Upper lobe of left lung (tissue), 6 donors: ENCODE results near the gene SERPINA12. TPM values are rescaled to one million over a fixed set of nuclear protein-coding genes. Genes with fewer than 3 reads are reported as not detected.

Experiments
- ATAC-seq, 2 donors: fragments of 200-7000 bp; cut with Tn5 transposase; one replicate each; pipeline ENCODE4 v1.9.1; 2022; ENCODE audit warnings: mild to moderate bottlenecking in 2 of 2, moderate library complexity in 2 of 2; ENCODE audit not compliant: low FRiP score in 2 of 2
- DNase-seq, 2 donors: peaks; one replicate each; pipeline ENCODE4 v3.0.0-alpha.2; 2019 to 2020
- H3K27ac ChIP-seq, 4 donors: fragments of 200-600 bp; sonication (generic); one replicate each; pipeline ENCODE4 v1.5.1; 2016 to 2019
- H3K27me3 ChIP-seq, 4 donors: fragments of 200-600 bp; sonication (generic); one replicate each; pipeline ENCODE4 v1.5.1; 2017 to 2019
- H3K36me3 ChIP-seq, 4 donors: fragments of 200-600 bp; sonication (generic); one replicate each; pipeline ENCODE4 v1.5.1; 2016 to 2019
- H3K4me1 ChIP-seq, 4 donors: fragments of 200-600 bp; sonication (generic); one replicate each; pipeline ENCODE4 v1.5.1; 2018 to 2019
- H3K4me3 ChIP-seq, 4 donors: fragments of 200-600 bp; sonication (generic); one replicate each; pipeline ENCODE4 v1.5.1; 2017 to 2019; ENCODE audit warnings: mild to moderate bottlenecking in 2 of 4, moderate library complexity in 1 of 4
- H3K9me3 ChIP-seq, 4 donors: fragments of 200-600 bp; sonication (generic); one replicate each; pipeline ENCODE4 v1.5.1; 2018 to 2019
- CTCF ChIP-seq, 6 experiments: fragments of 450-650 bp in 4 of 6; fragments of 200-600 bp in 2 of 6; sonication (generic) in 2 of 6; IDR thresholded peaks; one replicate each; pipeline ENCODE4 v1.5.1; 2016 to 2019; ENCODE audit warnings: antibody characterized with exemption in 6 of 6
- EP300 ChIP-seq, 4 donors: sonication (generic); formaldehyde crosslinking; IDR thresholded peaks; one replicate each; pipeline ENCODE4 v1.5.1; 2017; ENCODE audit warnings: antibody characterized with exemption in 4 of 4, control low read depth in 2 of 4
- POLR2A ChIP-seq, 4 donors: fragments of 450-650 bp; IDR thresholded peaks; one replicate each; pipeline ENCODE4 v1.5.1; 2016 to 2017; ENCODE audit warnings: antibody characterized with exemption in 4 of 4, mild to moderate bottlenecking in 2 of 4
- POLR2AphosphoS5 ChIP-seq, 2 donors: sonication (generic); formaldehyde crosslinking; IDR thresholded peaks; one replicate each; pipeline ENCODE4 v1.5.1; 2017; ENCODE audit warnings: antibody characterized with exemption in 2 of 2
- WGBS, 2 donors: methylation state at CpG; one replicate each; pipeline ENCODE4 v1.1.5; 2017 to 2018; 5-methylcytosine and 5-hydroxymethylcytosine counted together
- total RNA-seq, 6 donors: library from RNA; depleted of rRNA in 4 of 6; stranded (reverse); fragments of >200 nt in 4 of 6; gene quantifications; one replicate each; pipeline versions ENCODE4 v1.1.0 to v1.2.1, GENCODE V29; 2016 to 2021
- donor health status: DM: no; HTN: no; CAD: no; lungs with moderate emphysema.
- donor health status: DM: no; HTN: yes; CAD: no; lungs with severe emphysema.

The SERPINA12 gene
- total RNA-seq, 6 donors from 2014 or later = not detected

DNA sequence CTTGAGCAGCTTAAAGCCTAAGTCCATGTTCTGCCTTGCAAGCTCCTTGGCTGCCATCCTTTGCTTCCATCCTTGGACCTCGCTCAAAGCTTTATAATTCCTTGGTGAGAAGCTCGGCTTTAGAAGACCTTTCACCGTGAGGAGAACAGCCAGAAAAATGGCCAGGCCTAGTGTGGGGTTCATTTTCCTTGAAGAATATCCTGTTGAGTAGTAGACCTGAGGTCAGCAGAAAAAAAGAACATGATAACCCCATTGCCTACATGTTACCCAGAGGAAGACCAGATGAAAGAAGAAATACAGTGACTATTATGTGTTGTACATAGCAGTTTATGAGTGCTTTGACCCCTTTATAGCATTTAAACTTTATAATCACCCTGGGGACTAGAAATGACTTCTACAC, 11.1 kb downstream of the SERPINA12 start:
- Histone ChIP-seq H3K27ac (no peak overlapping the region), H3K4me3 (no peak overlapping the region), H3K36me3 (no peaks in the 10 kb centered on the region), H3K4me1 (no peaks in the 10 kb centered on the region), H3K9me3 (no peaks in the 10 kb centered on the region), H3K27me3 (peaks cover 0 to 3% (median 0%) of the 10 kb centered on the region in 4 donors)
- ATAC-seq = no peak
- no peak for DNase-seq
- 85 to 90% methylated on average over 3 of the region's 3 CpGs for WGBS, 2 donors
- TF ChIP-seq POLR2A (IDR thresholded peaks at IDR 0.05) (no peak), EP300 (IDR thresholded peaks at IDR 0.05) (no peak), POLR2AphosphoS5 (IDR thresholded peaks at IDR 0.05) (no peak), CTCF (IDR thresholded peaks at IDR 0.05) (no peak)

DNA sequence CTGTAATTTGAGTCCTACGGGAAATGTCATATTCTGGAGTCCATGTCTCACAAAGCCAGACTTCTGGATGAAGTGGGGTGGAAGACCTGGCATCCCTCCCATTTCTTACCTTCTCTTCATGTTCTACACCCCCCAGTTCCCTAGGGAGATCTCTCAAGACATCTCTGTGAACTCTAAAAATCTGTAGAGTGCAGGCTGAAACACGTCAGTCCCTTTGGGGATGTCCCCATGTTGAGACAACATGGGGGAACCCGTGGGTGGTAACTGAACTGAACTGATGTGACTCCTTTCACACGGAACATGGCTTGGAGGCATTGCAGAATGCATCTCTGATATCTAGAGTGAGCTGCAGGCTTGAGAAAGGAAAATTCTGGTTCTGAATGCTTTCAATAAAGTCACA, 15.2 kb downstream of the SERPINA12 start:
- ATAC-seq = no peak
- 70 to 81% methylated on average over 4 of the region's 4 CpGs for WGBS, 2 donors

DNA sequence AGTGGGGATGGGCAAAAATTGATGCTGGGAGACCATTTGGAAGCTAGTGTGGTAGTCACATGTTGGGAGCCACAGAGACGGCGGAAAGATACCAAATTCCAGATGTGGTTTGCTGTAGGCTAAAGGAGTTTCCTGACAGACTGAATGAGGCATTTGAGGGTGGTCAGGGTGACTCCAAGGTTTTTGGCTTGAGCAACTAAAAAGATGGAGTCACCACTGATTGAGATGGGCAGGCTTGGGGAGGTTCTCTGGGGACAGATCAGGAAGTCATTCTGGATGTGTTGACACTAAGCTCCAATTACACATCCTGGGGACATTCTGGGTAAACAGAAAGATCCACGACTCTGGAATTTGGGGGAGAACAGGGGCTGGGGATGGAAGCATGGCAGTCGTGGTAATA, 17.8 kb downstream of the SERPINA12 start:
- Histone ChIP-seq H3K36me3 (no peaks in the 10 kb centered on the region), H3K9me3 (no peaks in the 10 kb centered on the region), H3K27ac (no peak overlapping the region), H3K27me3 (no peaks in the 10 kb centered on the region), H3K4me1 (peaks cover 0 to 3% (median under 1%) of the 10 kb centered on the region in 4 donors), H3K4me3 (no peak overlapping the region)
- ATAC-seq (no peak), DNase-seq (no peak)
- TF ChIP-seq CTCF (IDR thresholded peaks at IDR 0.05) (no peak), POLR2AphosphoS5 (IDR thresholded peaks at IDR 0.05) (no peak), EP300 (IDR thresholded peaks at IDR 0.05) (no peak), POLR2A (IDR thresholded peaks at IDR 0.05) (no peak)
- 52 to 53% methylated on average over 4 of the region's 4 CpGs for WGBS, 2 donors

More for the DNA sequence above, 15.2 kb downstream of the SERPINA12 start:
- no peaks in the 10 kb centered on the region for H3K27me3 ChIP-seq
- H3K36me3 ChIP-seq = no peaks in the 10 kb centered on the region
- TF ChIP-seq POLR2AphosphoS5 (IDR thresholded peaks at IDR 0.05) (no peak), EP300 (IDR thresholded peaks at IDR 0.05) (no peak), POLR2A (IDR thresholded peaks at IDR 0.05) (no peak), CTCF (IDR thresholded peaks at IDR 0.05) (no peak)
- no peaks in the 10 kb centered on the region for H3K4me1 ChIP-seq
- no peak overlapping the region for H3K27ac ChIP-seq
- no peak for DNase-seq
- no peaks in the 10 kb centered on the region for H3K9me3 ChIP-seq
- H3K4me3 ChIP-seq = no peak overlapping the region

GRCh38 chr14:94489336-94489735, 19.9 kb downstream of the SERPINA12 start:
- no peak overlapping the region for H3K27ac ChIP-seq
- H3K4me3 ChIP-seq = no peak overlapping the region
- DNase-seq (peak in 1 of 2 donors; percentile 62), ATAC-seq (no peak)
- H3K27me3 ChIP-seq = peaks cover 0 to 3% (median 0%) of the 10 kb centered on the region in 4 donors
- no peaks in the 10 kb centered on the region for H3K9me3 ChIP-seq
- WGBS, 2 donors = 66 to 78% methylated on average over 10 to 11 of the region's 11 CpGs
- TF ChIP-seq POLR2A (IDR thresholded peaks at IDR 0.05) = no peak
- no peak for TF ChIP-seq EP300 (IDR thresholded peaks at IDR 0.05)
- TF ChIP-seq CTCF (IDR thresholded peaks at IDR 0.05) = no peak
- TF ChIP-seq POLR2AphosphoS5 (IDR thresholded peaks at IDR 0.05) = no peak
- H3K4me1 ChIP-seq = peaks cover 0 to 11% (median 7%) of the 10 kb centered on the region in 4 donors
- no peaks in the 10 kb centered on the region for H3K36me3 ChIP-seq

DNA sequence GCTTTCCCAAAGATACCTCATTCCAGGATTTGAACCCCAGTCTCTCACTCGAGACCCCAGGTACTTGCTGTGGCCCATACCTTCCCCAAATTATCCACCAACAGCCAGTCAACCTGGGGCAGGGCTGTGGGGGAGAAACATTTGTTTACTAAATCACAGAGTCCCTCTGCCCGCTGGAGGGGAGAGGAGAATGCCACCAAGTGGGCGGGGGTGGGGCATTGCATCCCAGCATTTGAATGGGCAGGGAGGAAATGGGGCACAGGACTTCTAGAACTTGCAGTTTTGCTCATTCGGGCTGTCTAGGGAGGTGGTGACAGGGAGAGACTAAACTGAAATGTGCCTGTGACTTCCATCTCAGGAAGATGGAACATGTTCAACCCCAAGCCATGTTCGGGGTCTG, 22.4 kb downstream of the SERPINA12 start:
- WGBS, 2 donors = 24 to 53% methylated on average over 5 of the region's 5 CpGs
- no peaks in the 10 kb centered on the region for H3K36me3 ChIP-seq
- H3K27me3 ChIP-seq = peaks cover 0 to 3% (median 0%) of the 10 kb centered on the region in 4 donors
- TF ChIP-seq POLR2AphosphoS5 (IDR thresholded peaks at IDR 0.05) (no peak), POLR2A (IDR thresholded peaks at IDR 0.05) (no peak)
- DNase-seq = no peak
- H3K4me1 ChIP-seq = peaks cover 0 to 11% (median 7%) of the 10 kb centered on the region in 4 donors
- no peak for ATAC-seq
- H3K4me3 ChIP-seq = no peak overlapping the region
- H3K27ac ChIP-seq = no peak overlapping the region
- no peaks in the 10 kb centered on the region for H3K9me3 ChIP-seq
